Colonic mucosa (tissue), 4 donors: ENCODE data around the gene DMKN. TPM values are rescaled to one million over a fixed set of nuclear protein-coding genes. Genes with fewer than 3 reads are reported as not detected.

Experiments
- DNase-seq: peaks from one replicate; pipeline ENCODE4 v3.0.0-alpha.2; 2020
- H3K27ac ChIP-seq: fragments of 200-600 bp; one replicate; pipeline ENCODE4 v1.8.0; 2021
- H3K27me3 ChIP-seq: fragments of 200-600 bp; one replicate; pipeline ENCODE4 v1.8.0; 2021
- H3K36me3 ChIP-seq: fragments of 200-600 bp; one replicate; pipeline ENCODE4 v1.8.0; 2021
- H3K4me1 ChIP-seq: fragments of 200-600 bp; one replicate; pipeline ENCODE4 v1.8.0; 2021; ENCODE audit warnings: mild to moderate bottlenecking
- H3K4me3 ChIP-seq: fragments of 200-600 bp; one replicate; pipeline ENCODE4 v1.8.0; 2021
- H3K9ac ChIP-seq, 2 donors: one replicate each; pipeline ENCODE4 v1.7.0; 2013; ENCODE audit warnings: control low read depth in 2 of 2, low read depth in 2 of 2, low read length in 2 of 2
- H3K9me3 ChIP-seq: fragments of 200-600 bp; one replicate; pipeline ENCODE4 v1.8.0; 2021
- CTCF ChIP-seq: fragments of 200-600 bp; IDR thresholded peaks from one replicate; pipeline ENCODE4 v1.8.0; 2022; ENCODE audit warnings: antibody characterized with exemption, mild to moderate bottlenecking
- intact Hi-C: fragments of 100-400 bp; cut with DNase I; formaldehyde crosslinking; loops from one replicate; pipeline ENCODE4 v1.14.1; 2022
- total RNA-seq, 2 donors: library from RNA; stranded (reverse); fragmentation: NEBNext Ultra II Directional in 1 of 2; extraction: Animal tissue kit (Norgen Biotek cat#: 25700) in 1 of 2; gene quantifications; one replicate each; pipeline ENCODE4 v1.2.1, GENCODE V29; 2021
- donor health status: healthy.
- donor health status: DM: no; HTN: no; CAD: no.
- donor health status: DM: no; HTN: no; CAD: no.

The DMKN gene
- total RNA-seq, 2 donors from 2014 or later = 12.8 to 14.6 TPM

- Histone ChIP-seq H3K27ac (no peak overlapping the region), H3K36me3 (no peaks in the 10 kb centered on the region), H3K4me3 (no peak overlapping the region), H3K9me3 (no peaks in the 10 kb centered on the region), H3K27me3 (no peaks in the 10 kb centered on the region), H3K4me1 (no peaks in the 10 kb centered on the region), H3K9ac (no peak overlapping the region)
- TF ChIP-seq CTCF = no peak
- intact Hi-C loops = no loop called here
- DNase-seq = no peak
Measured at GRCh38 chr19:35506011-35506410, 7.4 kb downstream of the DMKN start.

GRCh38 chr19:35502751-35503150 lies 10.7 kb downstream of the DMKN start:
- intact Hi-C loops = no loop called here
- Histone ChIP-seq H3K9me3 (no peaks in the 10 kb centered on the region), H3K9ac (no peak overlapping the region)

GRCh38 chr19:35501684-35502083 lies 11.8 kb downstream of the DMKN start:
- TF ChIP-seq CTCF = no peak
- H3K9ac ChIP-seq = no peak overlapping the region
- intact Hi-C loops = no loop called here
- no peaks in the 10 kb centered on the region for H3K27me3 ChIP-seq
- H3K4me1 ChIP-seq = no peaks in the 10 kb centered on the region
- no peak for DNase-seq
- H3K27ac ChIP-seq = no peak overlapping the region
- H3K9me3 ChIP-seq = no peaks in the 10 kb centered on the region
- no peaks in the 10 kb centered on the region for H3K36me3 ChIP-seq
- H3K4me3 ChIP-seq = no peak overlapping the region

More at GRCh38 chr19:35502751-35503150, 10.7 kb downstream of the DMKN start:
- H3K27me3 ChIP-seq = no peaks in the 10 kb centered on the region
- H3K4me1 ChIP-seq = no peaks in the 10 kb centered on the region
- TF ChIP-seq CTCF = no peak
- no peak for DNase-seq
- H3K36me3 ChIP-seq = no peaks in the 10 kb centered on the region
- no peak overlapping the region for H3K4me3 ChIP-seq
- H3K27ac ChIP-seq = no peak overlapping the region

- no peak overlapping the region for H3K9ac ChIP-seq
- intact Hi-C loops = no loop called here
- no peak overlapping the region for H3K4me3 ChIP-seq
- TF ChIP-seq CTCF = no peak
- no peak for DNase-seq
- H3K36me3 ChIP-seq = no peaks in the 10 kb centered on the region
- no peaks in the 10 kb centered on the region for H3K27me3 ChIP-seq
- no peaks in the 10 kb centered on the region for H3K9me3 ChIP-seq
- H3K27ac ChIP-seq = no peak overlapping the region
- H3K4me1 ChIP-seq = no peaks in the 10 kb centered on the region
Measured at GRCh38 chr19:35500611-35501010, 12.8 kb downstream of the DMKN start.

GRCh38 chr19:35498984-35499527 lies 14.4 kb downstream of the DMKN start:
- H3K4me3 ChIP-seq = no peak overlapping the region
- H3K9me3 ChIP-seq = no peaks in the 10 kb centered on the region
- TF ChIP-seq CTCF = no peak
- no peak overlapping the region for H3K9ac ChIP-seq
- intact Hi-C loops = loop anchor here (10.0 kb wide), 2 partner anchors 144 to 224 kb away; partner anchors contain the start of gene FFAR3
- no peak for DNase-seq
- H3K36me3 ChIP-seq = no peaks in the 10 kb centered on the region
- no peaks in the 10 kb centered on the region for H3K27me3 ChIP-seq
- no peak overlapping the region for H3K27ac ChIP-seq
- H3K4me1 ChIP-seq = no peaks in the 10 kb centered on the region
